Measurements from ENCODE around the gene NUP54.

DNA sequence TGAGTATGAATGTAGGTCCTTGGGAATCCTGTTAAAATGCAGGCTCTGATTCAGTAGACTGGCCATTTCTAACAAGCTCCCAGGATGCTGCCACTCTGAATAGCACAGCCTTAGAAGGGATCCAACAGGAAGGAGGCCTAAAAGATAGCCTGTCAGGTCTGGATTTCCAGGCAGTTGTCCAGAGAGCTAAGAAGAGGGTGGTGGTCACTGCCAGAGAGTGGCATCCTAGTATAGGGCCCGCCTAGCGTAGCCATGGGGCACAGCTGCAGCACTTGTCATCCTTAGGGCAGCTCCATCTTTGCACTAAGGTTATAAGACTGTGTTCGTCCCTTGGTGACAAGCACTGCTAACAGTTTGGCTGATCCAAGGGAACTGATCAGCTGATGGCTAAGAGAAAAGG lies 20.5 kb upstream of the NUP54 start:
- no peak for TF ChIP-seq POLR2A (IDR thresholded peaks at IDR 0.05; ENCODE audit: low read depth, low read length)
- no peak for TF ChIP-seq TAF1 (IDR thresholded peaks at IDR 0.05; ENCODE audit: borderline replicate concordance, low read depth, low read length)
